K562 (cell line): ENCODE measurements around the gene GP1BB. TPM values are rescaled to one million over a fixed set of nuclear protein-coding genes. Genes with fewer than 3 reads are reported as not detected.

Experiments
- POLR2H ChIP-seq: IDR thresholded peaks from 2 replicates; pipeline ENCODE4 v1.6.1; 2016; ENCODE audit warnings: missing genetic modification characterization, low read depth, mild to moderate bottlenecking, control low read depth, missing compliant biosample characterization, moderate library complexity
- RBM15 ChIP-seq: fragments of 200-400 bp; formaldehyde crosslinking; IDR thresholded peaks from 2 replicates; pipeline ENCODE4 v1.6.1; 2018; ENCODE audit warnings: mild to moderate bottlenecking, low read length, moderate library complexity; ENCODE audit not compliant: insufficient read depth
- SNIP1 ChIP-seq: fragments of 450-650 bp; IDR thresholded peaks from 2 replicates; pipeline ENCODE4 v1.7.1; 2017; ENCODE audit warnings: low read depth, mild to moderate bottlenecking
- ZNF551 ChIP-seq: fragments of 250-450 bp; sonication (Bioruptor Pico); IDR thresholded peaks from 2 replicates; pipeline ENCODE4 v1.5.0; 2021; ENCODE audit warnings: mild to moderate bottlenecking, moderate library complexity
- polyA plus RNA-seq, 8 experiments: library from polyadenylated mRNA; depleted of rRNA in 4 of 8; stranded (reverse) in 5 of 8; unstranded in 3 of 8; fragments of >200 nt; fragmentation: Nextera tagmentation in 2 of 8; fragmentation: Illumina TruSeq in 1 of 8; extraction: Ambion mirVana in 2 of 8; extraction: Trizol in 1 of 8; gene quantifications; 2 replicates each; pipeline versions ENCODE4 v1.2.1 to v1.2.3, GENCODE V29; 2011 to 2014; ENCODE audit warnings: inconsistent platforms in 1 of 8, missing spikeins in 1 of 8
- total RNA-seq, 7 experiments: library from RNA; depleted of rRNA in 6 of 7; stranded (reverse); fragments of >200 nt in 6 of 7; fragmentation: Illumina TruSeq in 2 of 7; extraction: Trizol in 2 of 7; gene quantifications; 2 replicates each; pipeline versions ENCODE4 v1.2.1 to v1.2.3, GENCODE V29; 2011 to 2021; ENCODE audit warnings: low replicate concordance in 1 of 7
- TF ChIP-seq, protein P1 (sequence below): fragments of 450-650 bp; IDR thresholded peaks from 2 replicates; pipeline ENCODE4 v1.6.1; 2016; ENCODE audit warnings: mild to moderate bottlenecking, moderate library complexity
- TF ChIP-seq, protein P2 (sequence below), 2 experiments: fragments of 450-650 bp; conservative IDR thresholded peaks; 2 replicates each; pipeline ENCODE4 v1.6.1; 2017; ENCODE audit warnings: mild to moderate bottlenecking in 2 of 2, moderate library complexity in 2 of 2
- TF ChIP-seq, protein P3 (sequence below): sonication (generic); IDR thresholded peaks from 2 replicates; pipeline ENCODE4 v1.6.1; 2016
- TF ChIP-seq, protein P4 (sequence below): fragments of 450-650 bp; IDR thresholded peaks from 2 replicates; pipeline ENCODE4 v1.6.1; 2017; ENCODE audit warnings: antibody characterized with exemption, mild to moderate bottlenecking

Gene GP1BB
- total and polyA plus RNA-seq, 9 of the 15 experiments (the other 6 are each of a cell fraction or from before 2014, with no cell fraction given): 0.69 to 162 (median 2.8) TPM

DNA sequence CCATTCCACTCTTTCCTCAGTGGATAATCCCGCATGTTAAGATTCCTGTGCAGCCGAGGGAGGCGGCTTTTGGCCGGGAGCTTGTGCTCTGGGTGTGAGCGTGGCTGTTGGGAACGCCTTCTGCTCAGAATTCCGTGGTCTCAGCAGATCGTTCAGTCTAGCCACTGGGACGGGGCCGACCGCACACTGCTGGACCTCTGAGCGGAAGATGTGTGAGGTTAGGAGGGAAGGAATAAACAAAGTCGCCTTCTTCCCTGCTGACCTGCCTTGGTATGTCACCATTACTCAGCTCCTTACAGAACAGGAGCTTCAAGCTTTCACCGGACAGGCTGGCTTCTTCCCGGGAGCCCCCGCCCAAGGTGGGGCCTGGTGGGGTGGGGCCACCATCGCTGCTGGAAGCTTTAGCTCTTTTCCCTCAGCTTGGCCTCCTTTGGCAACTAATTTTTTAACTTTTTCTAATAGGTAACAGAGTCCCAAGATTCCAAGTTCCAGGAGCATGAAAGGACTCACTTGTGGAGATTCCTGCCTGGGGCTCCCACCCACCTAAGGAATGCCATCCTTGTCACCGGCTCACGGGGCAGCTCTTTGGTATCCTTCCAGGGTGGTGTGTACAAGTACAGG is 31.5 kb upstream of the GP1BB start (continued):
- TF ChIP-seq, protein P1, sequence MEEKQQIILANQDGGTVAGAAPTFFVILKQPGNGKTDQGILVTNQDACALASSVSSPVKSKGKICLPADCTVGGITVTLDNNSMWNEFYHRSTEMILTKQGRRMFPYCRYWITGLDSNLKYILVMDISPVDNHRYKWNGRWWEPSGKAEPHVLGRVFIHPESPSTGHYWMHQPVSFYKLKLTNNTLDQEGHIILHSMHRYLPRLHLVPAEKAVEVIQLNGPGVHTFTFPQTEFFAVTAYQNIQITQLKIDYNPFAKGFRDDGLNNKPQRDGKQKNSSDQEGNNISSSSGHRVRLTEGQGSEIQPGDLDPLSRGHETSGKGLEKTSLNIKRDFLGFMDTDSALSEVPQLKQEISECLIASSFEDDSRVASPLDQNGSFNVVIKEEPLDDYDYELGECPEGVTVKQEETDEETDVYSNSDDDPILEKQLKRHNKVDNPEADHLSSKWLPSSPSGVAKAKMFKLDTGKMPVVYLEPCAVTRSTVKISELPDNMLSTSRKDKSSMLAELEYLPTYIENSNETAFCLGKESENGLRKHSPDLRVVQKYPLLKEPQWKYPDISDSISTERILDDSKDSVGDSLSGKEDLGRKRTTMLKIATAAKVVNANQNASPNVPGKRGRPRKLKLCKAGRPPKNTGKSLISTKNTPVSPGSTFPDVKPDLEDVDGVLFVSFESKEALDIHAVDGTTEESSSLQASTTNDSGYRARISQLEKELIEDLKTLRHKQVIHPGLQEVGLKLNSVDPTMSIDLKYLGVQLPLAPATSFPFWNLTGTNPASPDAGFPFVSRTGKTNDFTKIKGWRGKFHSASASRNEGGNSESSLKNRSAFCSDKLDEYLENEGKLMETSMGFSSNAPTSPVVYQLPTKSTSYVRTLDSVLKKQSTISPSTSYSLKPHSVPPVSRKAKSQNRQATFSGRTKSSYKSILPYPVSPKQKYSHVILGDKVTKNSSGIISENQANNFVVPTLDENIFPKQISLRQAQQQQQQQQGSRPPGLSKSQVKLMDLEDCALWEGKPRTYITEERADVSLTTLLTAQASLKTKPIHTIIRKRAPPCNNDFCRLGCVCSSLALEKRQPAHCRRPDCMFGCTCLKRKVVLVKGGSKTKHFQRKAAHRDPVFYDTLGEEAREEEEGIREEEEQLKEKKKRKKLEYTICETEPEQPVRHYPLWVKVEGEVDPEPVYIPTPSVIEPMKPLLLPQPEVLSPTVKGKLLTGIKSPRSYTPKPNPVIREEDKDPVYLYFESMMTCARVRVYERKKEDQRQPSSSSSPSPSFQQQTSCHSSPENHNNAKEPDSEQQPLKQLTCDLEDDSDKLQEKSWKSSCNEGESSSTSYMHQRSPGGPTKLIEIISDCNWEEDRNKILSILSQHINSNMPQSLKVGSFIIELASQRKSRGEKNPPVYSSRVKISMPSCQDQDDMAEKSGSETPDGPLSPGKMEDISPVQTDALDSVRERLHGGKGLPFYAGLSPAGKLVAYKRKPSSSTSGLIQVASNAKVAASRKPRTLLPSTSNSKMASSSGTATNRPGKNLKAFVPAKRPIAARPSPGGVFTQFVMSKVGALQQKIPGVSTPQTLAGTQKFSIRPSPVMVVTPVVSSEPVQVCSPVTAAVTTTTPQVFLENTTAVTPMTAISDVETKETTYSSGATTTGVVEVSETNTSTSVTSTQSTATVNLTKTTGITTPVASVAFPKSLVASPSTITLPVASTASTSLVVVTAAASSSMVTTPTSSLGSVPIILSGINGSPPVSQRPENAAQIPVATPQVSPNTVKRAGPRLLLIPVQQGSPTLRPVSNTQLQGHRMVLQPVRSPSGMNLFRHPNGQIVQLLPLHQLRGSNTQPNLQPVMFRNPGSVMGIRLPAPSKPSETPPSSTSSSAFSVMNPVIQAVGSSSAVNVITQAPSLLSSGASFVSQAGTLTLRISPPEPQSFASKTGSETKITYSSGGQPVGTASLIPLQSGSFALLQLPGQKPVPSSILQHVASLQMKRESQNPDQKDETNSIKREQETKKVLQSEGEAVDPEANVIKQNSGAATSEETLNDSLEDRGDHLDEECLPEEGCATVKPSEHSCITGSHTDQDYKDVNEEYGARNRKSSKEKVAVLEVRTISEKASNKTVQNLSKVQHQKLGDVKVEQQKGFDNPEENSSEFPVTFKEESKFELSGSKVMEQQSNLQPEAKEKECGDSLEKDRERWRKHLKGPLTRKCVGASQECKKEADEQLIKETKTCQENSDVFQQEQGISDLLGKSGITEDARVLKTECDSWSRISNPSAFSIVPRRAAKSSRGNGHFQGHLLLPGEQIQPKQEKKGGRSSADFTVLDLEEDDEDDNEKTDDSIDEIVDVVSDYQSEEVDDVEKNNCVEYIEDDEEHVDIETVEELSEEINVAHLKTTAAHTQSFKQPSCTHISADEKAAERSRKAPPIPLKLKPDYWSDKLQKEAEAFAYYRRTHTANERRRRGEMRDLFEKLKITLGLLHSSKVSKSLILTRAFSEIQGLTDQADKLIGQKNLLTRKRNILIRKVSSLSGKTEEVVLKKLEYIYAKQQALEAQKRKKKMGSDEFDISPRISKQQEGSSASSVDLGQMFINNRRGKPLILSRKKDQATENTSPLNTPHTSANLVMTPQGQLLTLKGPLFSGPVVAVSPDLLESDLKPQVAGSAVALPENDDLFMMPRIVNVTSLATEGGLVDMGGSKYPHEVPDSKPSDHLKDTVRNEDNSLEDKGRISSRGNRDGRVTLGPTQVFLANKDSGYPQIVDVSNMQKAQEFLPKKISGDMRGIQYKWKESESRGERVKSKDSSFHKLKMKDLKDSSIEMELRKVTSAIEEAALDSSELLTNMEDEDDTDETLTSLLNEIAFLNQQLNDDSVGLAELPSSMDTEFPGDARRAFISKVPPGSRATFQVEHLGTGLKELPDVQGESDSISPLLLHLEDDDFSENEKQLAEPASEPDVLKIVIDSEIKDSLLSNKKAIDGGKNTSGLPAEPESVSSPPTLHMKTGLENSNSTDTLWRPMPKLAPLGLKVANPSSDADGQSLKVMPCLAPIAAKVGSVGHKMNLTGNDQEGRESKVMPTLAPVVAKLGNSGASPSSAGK: peak; percentile 67; the same call in 1 of the 2 replicates
- TF ChIP-seq, protein P2, sequence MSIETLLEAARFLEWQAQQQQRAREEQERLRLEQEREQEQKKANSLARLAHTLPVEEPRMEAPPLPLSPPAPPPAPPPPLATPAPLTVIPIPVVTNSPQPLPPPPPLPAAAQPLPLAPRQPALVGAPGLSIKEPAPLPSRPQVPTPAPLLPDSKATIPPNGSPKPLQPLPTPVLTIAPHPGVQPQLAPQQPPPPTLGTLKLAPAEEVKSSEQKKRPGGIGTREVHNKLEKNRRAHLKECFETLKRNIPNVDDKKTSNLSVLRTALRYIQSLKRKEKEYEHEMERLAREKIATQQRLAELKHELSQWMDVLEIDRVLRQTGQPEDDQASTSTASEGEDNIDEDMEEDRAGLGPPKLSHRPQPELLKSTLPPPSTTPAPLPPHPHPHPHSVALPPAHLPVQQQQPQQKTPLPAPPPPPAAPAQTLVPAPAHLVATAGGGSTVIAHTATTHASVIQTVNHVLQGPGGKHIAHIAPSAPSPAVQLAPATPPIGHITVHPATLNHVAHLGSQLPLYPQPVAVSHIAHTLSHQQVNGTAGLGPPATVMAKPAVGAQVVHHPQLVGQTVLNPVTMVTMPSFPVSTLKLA (conservative IDR thresholded peaks at IDR 0.05): 0 out of 4 replicates have a peak, but pooled peaks of 1 of the 2 experiments have one; percentile 37
- TF ChIP-seq ZNF551 (CRISPR knock-in tag) (no peak), POLR2H (no peak), RBM15 (no peak), SNIP1 (no peak)
- TF ChIP-seq, protein P3, sequence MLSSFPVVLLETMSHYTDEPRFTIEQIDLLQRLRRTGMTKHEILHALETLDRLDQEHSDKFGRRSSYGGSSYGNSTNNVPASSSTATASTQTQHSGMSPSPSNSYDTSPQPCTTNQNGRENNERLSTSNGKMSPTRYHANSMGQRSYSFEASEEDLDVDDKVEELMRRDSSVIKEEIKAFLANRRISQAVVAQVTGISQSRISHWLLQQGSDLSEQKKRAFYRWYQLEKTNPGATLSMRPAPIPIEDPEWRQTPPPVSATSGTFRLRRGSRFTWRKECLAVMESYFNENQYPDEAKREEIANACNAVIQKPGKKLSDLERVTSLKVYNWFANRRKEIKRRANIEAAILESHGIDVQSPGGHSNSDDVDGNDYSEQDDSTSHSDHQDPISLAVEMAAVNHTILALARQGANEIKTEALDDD: no peak; the same call in 1 of the 2 replicates
- TF ChIP-seq, protein P4, sequence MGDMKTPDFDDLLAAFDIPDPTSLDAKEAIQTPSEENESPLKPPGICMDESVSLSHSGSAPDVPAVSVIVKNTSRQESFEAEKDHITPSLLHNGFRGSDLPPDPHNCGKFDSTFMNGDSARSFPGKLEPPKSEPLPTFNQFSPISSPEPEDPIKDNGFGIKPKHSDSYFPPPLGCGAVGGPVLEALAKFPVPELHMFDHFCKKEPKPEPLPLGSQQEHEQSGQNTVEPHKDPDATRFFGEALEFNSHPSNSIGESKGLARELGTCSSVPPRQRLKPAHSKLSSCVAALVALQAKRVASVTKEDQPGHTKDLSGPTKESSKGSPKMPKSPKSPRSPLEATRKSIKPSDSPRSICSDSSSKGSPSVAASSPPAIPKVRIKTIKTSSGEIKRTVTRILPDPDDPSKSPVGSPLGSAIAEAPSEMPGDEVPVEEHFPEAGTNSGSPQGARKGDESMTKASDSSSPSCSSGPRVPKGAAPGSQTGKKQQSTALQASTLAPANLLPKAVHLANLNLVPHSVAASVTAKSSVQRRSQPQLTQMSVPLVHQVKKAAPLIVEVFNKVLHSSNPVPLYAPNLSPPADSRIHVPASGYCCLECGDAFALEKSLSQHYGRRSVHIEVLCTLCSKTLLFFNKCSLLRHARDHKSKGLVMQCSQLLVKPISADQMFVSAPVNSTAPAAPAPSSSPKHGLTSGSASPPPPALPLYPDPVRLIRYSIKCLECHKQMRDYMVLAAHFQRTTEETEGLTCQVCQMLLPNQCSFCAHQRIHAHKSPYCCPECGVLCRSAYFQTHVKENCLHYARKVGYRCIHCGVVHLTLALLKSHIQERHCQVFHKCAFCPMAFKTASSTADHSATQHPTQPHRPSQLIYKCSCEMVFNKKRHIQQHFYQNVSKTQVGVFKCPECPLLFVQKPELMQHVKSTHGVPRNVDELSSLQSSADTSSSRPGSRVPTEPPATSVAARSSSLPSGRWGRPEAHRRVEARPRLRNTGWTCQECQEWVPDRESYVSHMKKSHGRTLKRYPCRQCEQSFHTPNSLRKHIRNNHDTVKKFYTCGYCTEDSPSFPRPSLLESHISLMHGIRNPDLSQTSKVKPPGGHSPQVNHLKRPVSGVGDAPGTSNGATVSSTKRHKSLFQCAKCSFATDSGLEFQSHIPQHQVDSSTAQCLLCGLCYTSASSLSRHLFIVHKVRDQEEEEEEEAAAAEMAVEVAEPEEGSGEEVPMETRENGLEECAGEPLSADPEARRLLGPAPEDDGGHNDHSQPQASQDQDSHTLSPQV: no peak
